Tongue (tissue), 2 donors: ENCODE data around the gene GPRC6A. TPM values are rescaled to one million over a fixed set of nuclear protein-coding genes. Genes with fewer than 3 reads are reported as not detected.

Experiments
- DNase-seq: peaks from one replicate; pipeline ENCODE4 v3.0.0-alpha.2; 2015
- total RNA-seq: library from RNA; depleted of rRNA; stranded (reverse); fragments of >200 nt; gene quantifications from one replicate; pipeline ENCODE4 v1.2.3, GENCODE V29; 2014

The GPRC6A gene
- total RNA-seq, 1 donor from 2014 or later: not detected

DNA sequence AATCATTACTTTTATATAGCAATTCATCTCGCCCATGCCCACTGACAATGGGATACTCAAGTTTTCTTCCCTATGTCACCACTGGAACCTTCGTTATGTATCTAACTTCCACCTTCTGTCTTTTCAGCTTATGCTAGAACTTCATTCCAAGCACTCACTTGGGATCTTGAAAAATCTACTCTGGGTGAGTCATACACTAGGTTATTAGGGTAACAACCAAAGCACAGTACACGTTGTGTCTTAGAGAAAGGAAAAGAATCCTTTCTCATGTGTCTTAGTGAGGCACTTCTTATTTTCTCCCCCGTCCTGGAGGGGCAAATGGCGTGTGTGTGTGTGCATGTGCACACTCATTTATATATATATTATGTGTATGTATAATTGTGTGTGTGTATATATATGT, 45.0 kb downstream of the GPRC6A start:
- DNase-seq: no peak

DNA sequence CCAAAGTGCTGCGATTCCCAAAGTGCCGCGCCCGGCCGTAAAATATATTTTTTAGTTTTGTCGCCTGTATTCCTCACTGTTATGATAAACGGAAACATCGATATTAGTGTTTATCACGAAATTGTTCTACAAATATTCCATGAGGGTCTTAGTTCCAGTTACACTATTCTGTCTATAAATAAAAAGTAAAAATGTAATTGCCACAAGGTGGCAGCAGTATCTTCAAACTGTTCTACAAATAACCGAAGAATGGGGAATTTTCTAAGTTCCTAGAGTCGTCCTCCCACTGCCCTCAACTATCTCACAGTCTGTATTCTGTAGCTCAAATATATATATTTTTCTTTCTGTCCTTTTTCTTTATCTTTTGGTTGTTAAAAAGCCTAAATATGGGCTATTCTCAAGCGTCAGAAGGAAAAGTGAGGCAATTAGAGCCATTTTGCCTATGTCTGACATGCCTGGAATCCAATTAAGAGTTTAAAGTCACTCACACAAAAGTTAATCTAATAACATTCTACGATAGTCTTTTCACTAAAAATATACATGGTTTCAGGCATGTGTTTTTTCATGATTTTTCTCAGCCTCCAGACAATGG, 49.2 kb downstream of the GPRC6A start:
- peak; percentile 67 for DNase-seq

DNA sequence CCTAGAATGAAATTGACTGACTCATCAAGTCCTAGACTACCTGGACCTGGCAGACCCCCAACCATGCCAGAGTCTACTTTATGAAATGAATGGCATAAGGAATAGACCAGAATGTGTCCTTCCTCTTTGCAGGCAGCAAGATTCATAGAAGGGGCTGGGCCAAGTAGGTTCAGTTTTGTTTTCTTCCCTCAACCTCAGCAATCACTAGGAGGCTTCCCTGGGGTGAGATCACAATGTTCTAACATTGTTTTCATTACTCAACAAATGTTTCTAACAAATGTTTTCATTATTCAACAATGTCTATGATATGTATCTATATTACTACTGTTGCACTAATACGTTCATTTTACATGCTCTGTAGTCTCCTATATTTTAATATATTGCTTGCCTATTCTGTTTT, 55.0 kb downstream of the GPRC6A start:
- no peak for DNase-seq

DNA sequence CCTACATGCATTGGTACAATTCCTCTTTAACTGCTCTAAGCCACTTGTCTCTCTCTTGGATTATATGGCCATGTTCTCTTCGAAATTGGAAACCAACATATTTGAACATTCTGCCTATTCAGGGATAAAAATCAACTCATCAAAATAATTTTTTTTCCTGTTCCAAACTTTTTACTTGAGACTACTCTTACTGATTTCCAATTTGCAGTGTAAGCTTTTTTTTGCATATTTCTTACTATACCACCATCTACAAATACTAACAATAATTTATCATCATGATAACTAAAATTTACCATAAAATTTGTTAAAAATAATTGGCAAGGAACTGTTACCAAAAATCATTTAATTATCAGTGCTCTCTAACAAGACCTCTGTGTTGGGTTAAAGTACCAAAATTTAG, 56.4 kb downstream of the GPRC6A start:
- DNase-seq: no peak

DNA sequence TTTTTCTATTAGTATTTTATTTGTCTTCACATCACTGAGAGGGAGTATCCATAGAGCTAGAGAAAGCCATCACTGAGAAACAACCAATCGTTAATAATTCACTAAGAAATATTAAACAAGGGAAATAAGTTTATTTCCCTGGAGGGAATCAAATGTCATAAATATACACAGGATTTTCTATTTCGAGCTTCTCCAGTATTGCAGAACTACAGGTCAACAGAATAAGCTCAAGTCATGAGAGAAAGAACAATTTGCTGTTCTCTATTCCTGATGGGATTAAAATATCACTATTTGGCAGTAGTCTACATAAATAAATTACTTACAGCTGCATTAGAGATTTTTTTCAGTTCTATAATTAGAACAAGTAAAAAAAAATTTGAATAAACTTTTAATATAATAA, 61.2 kb downstream of the GPRC6A start:
- DNase-seq: peak; percentile 22

DNA sequence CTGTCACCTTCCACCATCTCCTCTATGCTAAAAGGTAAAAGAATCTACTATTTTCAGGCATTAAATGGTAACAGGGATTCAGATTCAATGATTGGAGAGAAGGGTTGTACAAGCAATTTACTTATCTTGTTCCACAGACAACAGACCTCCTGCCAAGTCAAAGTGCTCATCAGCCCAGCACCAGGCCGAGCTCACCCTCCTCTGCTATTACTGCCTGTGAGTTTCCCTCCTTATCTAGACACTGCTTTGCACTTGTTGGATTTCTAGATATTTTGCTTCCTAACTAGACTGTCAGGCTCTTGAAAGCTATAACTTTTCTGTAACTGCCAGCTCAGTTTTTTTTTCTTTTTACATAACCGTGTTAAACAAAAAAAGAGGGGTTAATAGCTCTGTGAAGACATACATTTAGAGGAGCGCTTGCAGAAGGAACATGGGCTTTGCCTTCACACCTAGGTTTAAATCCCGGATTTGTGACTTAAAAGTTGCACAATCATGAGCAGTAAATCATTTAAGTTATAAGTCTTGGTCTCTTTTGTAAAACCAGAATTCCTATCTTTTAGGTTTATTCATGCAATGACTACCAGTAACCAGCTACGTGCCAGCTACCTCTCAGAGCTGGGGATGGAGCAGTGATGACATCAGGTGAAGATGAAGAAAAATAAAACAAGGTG, 62.2 kb downstream of the GPRC6A start:
- no peak for DNase-seq

DNA sequence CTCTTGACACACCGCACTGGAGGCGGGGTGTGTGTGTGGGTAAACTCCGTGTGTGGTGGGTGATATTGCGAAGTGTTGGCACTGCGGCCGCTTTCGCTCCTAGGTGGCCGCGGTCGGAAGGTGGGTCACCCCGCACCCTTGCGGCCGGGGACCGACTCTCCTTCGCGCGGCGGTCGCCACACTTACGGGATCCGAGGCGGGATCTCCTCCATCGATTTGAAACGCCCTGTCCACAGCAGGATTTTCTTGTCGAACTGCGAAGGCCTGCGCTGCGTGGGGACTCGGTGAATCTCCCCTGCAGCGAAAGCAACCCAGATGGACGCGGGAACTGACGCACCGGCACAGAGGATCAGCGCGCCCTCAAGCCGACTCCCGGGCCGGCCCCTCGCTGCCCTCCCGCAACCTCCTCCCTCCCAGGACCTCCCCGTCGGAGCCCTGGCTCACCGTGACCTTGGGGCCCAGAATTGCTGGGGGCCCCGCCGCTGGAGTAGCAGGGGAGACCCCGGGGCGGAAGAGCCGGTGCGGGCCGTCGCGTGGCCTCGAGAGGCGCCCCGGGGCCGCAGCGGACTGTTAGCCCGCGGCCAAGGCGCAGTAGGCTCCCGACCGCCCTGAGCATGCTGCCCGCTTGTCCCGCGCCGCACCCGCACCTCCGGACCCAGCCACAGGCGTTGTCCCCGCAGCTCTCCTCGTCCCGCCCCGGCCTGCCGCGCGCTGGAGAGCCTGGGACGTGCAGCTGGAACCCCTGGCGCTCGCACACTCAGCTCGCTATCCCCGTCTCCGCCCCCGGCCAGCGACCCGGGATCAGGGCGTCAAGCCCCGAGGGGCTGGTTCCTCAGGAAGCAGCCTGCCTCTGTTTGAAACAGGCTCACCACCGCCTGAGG, 63.7 kb downstream of the GPRC6A start, which contains the start of gene FAM162B:
Gene FAM162B, minus strand, starts transcription at position 759 of the 881 bp plus-strand sequence. Its CDS starts 143 bp downstream, at position 616.
- DNase-seq: peak; percentile 40

DNA sequence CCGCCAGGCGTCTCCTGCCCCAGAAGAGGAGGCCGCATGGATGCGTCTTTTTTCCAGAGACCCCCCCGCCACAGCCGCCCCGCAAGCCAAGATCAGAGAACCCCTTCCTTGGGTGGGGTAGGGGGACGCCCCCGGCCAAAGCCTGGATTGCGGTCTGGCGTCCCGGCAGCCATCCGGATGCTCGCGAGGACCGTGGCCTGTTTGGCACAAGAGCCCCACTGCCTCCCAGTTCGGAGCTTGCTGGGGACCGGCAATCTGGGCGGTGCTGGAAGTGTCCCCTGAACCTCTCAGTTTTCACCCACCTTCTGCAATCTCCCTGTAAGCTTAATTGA, 64.3 kb downstream of the GPRC6A start:
- DNase-seq: peak; percentile 8

DNA sequence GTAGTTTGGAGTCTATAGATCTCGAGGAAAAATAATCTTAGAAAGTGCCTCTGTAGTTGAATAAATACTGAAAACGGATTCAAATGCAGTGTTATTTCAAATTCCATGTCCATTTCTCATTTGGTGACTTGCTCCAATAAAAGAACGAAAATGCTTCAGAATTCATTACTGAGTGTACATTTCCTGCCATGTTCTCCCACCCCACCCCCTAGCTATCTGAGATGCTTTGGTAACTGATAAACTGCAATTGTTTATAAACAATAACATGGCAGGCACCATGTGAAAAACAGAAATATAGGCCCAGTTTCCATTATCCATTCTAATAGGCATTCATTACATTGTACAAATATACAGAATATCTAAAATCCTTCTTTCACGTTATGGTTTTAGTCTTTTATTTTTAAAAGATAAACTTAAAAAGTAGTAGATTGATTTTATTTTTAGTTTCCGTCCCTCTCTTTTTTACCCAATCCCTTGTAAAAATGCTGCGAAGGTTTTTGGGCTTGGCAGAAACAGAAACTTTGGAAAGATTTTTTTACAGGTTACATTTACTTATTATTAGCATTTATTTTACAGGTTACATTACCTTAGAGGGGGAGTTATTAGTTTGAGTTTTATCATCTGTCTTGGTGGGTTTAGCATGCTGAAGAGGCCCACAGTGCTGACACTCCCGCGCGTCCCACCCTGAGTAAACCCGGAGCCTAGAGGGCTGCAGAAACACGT, 64.8 kb downstream of the GPRC6A start:
- DNase-seq: no peak

DNA sequence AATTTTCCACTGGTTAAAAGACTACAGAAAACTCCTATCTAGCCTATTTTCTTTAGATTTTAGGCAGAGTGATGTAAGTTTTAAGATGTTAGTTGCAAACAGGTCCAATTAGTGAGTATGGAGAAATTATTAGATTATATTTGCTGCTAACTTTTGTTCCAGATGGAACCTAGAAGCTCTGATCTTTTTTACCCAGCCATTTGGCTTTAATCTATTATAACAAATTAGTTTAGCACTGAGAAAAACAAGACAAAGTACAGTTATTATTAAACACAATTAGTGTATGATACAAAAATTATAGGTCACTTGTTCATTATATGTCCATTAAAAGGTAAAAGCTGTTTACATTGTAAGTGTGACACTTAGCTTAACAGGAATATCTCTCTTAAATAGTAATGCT, 65.8 kb downstream of the GPRC6A start:
- DNase-seq: no peak

DNA sequence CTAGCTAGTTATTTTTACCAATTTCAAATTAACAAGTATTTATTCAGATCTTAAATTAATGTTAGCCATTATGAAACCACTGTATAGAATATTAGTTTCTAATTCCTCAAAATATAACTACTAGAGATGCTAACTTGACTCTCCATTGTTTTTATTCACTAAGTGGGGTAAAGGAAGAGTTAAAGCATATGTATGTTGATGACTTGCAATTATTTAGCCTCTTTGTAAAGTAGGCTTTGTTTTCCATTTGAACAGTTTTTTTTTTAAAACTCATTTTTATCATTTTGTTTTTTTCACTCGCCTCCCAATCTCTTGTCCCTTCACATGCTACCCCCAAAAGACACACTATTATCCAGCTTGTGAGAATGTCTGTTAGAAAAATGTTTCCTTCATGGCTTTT, 66.6 kb downstream of the GPRC6A start:
- no peak for DNase-seq

DNA sequence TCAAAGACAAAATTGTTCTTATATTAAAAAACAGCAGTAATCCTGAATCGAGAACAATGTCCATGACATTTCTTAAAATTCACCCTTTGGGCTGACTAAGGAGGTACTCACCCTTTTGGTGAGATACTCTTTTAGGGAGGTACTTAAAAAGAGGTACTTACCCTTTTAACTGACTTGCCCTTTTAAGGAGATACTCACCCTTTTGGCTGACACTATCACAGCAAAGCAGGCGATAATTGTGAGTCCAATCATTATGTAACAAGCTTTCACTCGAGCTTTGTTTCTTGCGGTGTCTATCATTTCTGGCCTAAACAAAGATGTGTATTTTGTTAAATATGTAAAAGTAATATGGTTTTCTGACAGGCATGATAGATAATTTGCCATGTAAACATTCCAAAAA, 67.1 kb downstream of the GPRC6A start:
- DNase-seq: no peak

DNA sequence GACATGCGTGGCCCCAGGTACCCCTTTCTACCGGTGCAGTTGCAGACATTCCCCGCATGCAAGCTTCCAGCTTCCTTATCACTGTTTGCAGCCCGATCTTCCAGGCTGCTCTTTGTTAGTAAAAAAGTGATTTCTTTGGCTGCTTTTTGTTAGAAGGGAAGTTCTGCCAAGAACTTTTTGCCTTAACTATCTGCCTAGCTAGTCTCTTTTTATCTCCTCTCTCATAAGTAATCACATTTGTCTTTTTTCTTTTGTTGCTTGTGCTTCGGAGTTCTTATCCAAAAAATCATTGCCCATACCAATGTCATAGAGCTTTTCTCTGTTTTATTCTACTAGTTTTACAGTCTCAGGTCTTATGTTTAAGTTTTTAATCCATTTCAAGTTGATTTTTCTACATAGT, 83.7 kb downstream of the GPRC6A start:
- DNase-seq: no peak

Other genes with a start within 250 kb of the GPRC6A start
- 0.62 TPM for gene RSPH4A, start 212.6 kb downstream of the GPRC6A start, total RNA-seq
- 15.9 TPM for gene ZUP1, start 160.3 kb downstream of the GPRC6A start, total RNA-seq
- 19.2 TPM for gene KPNA5, start 147.9 kb downstream of the GPRC6A start, total RNA-seq
- 7.9 TPM for gene FAM162B, start 63.4 kb downstream of the GPRC6A start, total RNA-seq
- not detected for gene RFX6, start 48.2 kb upstream of the GPRC6A start, total RNA-seq